Stimulated activated CD8-positive, alpha-beta memory T cell treated with anti-CD3 and anti-CD28 coated beads, Interleukin-2, amount 100 ng/mL, for 48 hours (primary cell): ENCODE results near the gene FMNL3.
"Not testable (repeated sequence)": the region's sequence is repeated elsewhere in the genome, so short reads cannot be mapped to it uniquely, and the experiment has no call there.

Experiments
- DNase-seq, 2 donors: peaks; one replicate each; pipeline ENCODE4 v3.0.0-alpha.2; 2020; ENCODE audit warnings: low read depth in 2 of 2

Gene FMNL3

GRCh38 chr12:49632986-49633702 is 74.1 kb downstream of the FMNL3 start:
- no peak for DNase-seq

GRCh38 chr12:49632401-49632800 is 74.8 kb downstream of the FMNL3 start:
- no peak for DNase-seq

GRCh38 chr12:49631336-49631907 is 75.8 kb downstream of the FMNL3 start:
- DNase-seq, result no peak

- no peak for DNase-seq
These were observed 79.3 kb downstream of the FMNL3 start for GRCh38 chr12:49627752-49628360.

GRCh38 chr12:49626836-49627235 is 80.4 kb downstream of the FMNL3 start:
- DNase-seq, result no peak

- DNase-seq, result no peak
These were observed 80.9 kb downstream of the FMNL3 start for GRCh38 chr12:49626169-49626835.

- DNase-seq, result no peak
These were observed 82.2 kb downstream of the FMNL3 start for GRCh38 chr12:49624921-49625577.

GRCh38 chr12:49623142-49623904 is 83.9 kb downstream of the FMNL3 start, which contains the start of gene PRPF40B:
TSS of gene PRPF40B (plus strand) at chr12:49623561. CDS start at chr12:49623591, 30 bp downstream.
- peak; percentile 72 to 82 for DNase-seq

- peak; percentile 18 to 28 for DNase-seq
These were observed 84.6 kb downstream of the FMNL3 start for GRCh38 chr12:49622501-49623141.

GRCh38 chr12:49621651-49622500 is 85.3 kb downstream of the FMNL3 start:
- DNase-seq, result peak in 1 of 2 donors; percentile 21

- no peak for DNase-seq
These were observed 87.9 kb downstream of the FMNL3 start for GRCh38 chr12:49619286-49619685.

GRCh38 chr12:49618576-49618975 is 88.6 kb downstream of the FMNL3 start:
- no peak for DNase-seq

- no peak for DNase-seq
These were observed 90.5 kb downstream of the FMNL3 start for GRCh38 chr12:49616533-49617219.

GRCh38 chr12:49615725-49616124 is 91.5 kb downstream of the FMNL3 start:
- DNase-seq, result no peak

GRCh38 chr12:49612210-49612609 is 95.0 kb downstream of the FMNL3 start:
- no peak for DNase-seq

- not testable (repeated sequence) for DNase-seq
These were observed 96.4 kb downstream of the FMNL3 start for GRCh38 chr12:49610785-49611184.

- DNase-seq, result no peak
These were observed 97.4 kb downstream of the FMNL3 start for GRCh38 chr12:49609875-49610154.

- no peak for DNase-seq
These were observed 97.9 kb downstream of the FMNL3 start for GRCh38 chr12:49609059-49609874.
